Ovary (tissue), 3 donors: ENCODE results near the gene VPS54.

Source experiments
- EP300 ChIP-seq: sonication (generic); formaldehyde crosslinking; IDR thresholded peaks from one replicate; pipeline ENCODE4 v1.6.1; 2017; ENCODE audit warnings: antibody characterized with exemption
- POLR2A ChIP-seq: fragments of 450-650 bp; IDR thresholded peaks from one replicate; pipeline ENCODE4 v1.6.1; 2017; ENCODE audit warnings: antibody characterized with exemption, mild to moderate bottlenecking, moderate library complexity
- TF ChIP-seq, protein P1 (sequence below), 3 donors: fragments of 450-650 bp in 2 of 3; fragments of 200-600 bp in 1 of 3; IDR thresholded peaks; one replicate each; pipeline versions ENCODE4 v1.5.1 to v1.8.0; 2016 to 2022; ENCODE audit warnings: antibody characterized with exemption in 3 of 3, mild to moderate bottlenecking in 1 of 3
- donor health status: DM: no; HTN: no; CAD: no.

DNA sequence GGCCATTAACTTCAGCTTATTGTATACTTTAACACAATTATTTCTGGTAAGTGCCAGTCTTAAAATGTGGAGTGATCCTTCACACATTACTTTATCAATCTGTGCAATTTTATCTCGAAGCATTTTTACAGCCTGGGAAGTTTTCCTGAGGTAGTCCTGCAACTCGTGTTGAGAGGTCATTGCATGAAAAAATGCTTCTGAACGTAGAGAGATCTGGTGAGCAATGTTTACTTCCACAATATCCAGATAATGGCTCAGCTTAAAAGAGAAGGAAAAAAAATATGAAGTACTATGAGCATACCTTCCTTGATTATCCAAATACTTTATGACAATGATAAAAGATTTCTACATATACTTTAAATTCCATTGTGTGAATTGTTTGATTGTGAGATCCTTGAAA, 57.0 kb downstream of the VPS54 start:
- TF ChIP-seq, protein P1, sequence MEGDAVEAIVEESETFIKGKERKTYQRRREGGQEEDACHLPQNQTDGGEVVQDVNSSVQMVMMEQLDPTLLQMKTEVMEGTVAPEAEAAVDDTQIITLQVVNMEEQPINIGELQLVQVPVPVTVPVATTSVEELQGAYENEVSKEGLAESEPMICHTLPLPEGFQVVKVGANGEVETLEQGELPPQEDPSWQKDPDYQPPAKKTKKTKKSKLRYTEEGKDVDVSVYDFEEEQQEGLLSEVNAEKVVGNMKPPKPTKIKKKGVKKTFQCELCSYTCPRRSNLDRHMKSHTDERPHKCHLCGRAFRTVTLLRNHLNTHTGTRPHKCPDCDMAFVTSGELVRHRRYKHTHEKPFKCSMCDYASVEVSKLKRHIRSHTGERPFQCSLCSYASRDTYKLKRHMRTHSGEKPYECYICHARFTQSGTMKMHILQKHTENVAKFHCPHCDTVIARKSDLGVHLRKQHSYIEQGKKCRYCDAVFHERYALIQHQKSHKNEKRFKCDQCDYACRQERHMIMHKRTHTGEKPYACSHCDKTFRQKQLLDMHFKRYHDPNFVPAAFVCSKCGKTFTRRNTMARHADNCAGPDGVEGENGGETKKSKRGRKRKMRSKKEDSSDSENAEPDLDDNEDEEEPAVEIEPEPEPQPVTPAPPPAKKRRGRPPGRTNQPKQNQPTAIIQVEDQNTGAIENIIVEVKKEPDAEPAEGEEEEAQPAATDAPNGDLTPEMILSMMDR (IDR thresholded peaks at IDR 0.05): no peak
- TF ChIP-seq EP300: no peak
- TF ChIP-seq POLR2A: no peak
